ENCODE measurements around the gene COL1A2.

DNA sequence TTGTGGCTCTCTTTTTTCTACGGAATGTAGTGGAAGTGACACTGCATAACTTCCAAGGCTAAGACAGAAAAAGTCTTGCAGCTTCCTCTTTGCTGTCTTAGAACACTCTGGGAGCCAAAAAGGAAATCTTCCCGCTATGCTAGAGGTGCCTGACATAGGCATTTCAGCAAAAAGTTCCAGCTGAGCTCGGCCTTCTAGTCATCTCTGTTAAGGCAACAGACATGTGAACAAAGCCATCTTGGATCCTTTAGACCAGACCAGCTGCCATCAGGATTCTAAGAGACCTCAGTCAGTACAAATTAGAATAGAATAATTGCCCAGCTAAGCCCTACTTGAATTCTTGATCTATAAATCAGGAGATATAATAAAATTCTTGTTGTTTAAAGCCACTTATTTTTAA, 16.3 kb upstream of the COL1A2 start:
- TF ChIP-seq POLR2A (IDR thresholded peaks at IDR 0.05; ENCODE audit: low read depth, low read length) (no peak), POLR2AphosphoS5 (IDR thresholded peaks at IDR 0.05; ENCODE audit: low read depth, low read length) (no peak)
